Hepatocyte (in vitro differentiated cells): ENCODE results near the gene ASTN2. TPM values are rescaled to one million over a fixed set of nuclear protein-coding genes. Genes with fewer than 3 reads are reported as not detected.

Experiments used
- DNase-seq: peaks from one replicate; pipeline ENCODE4 v3.0.0-alpha.2; 2016; ENCODE audit warnings: low spot score
- H2AFZ ChIP-seq: fragments of 200-600 bp; sonication (generic); 2 replicates; pipeline ENCODE4 v1.6.0; 2016; ENCODE audit warnings: antibody characterized with exemption, mild to moderate bottlenecking
- H3K27ac ChIP-seq: fragments of 200-600 bp; sonication (generic); 2 replicates; pipeline ENCODE4 v1.5.1; 2016; ENCODE audit warnings: mild to moderate bottlenecking
- H3K27me3 ChIP-seq: fragments of 200-600 bp; sonication (generic); 2 replicates; pipeline ENCODE4 v1.6.1; 2016
- H3K36me3 ChIP-seq: fragments of 200-600 bp; sonication (generic); replicated peaks from 2 replicates; pipeline ENCODE4 v1.5.1; 2016; ENCODE audit warnings: low read depth; ENCODE audit not compliant: insufficient read depth
- H3K4me1 ChIP-seq: fragments of 200-600 bp; sonication (generic); 2 replicates; pipeline ENCODE4 v1.5.1; 2016; ENCODE audit warnings: mild to moderate bottlenecking, moderate library complexity; ENCODE audit not compliant: insufficient read depth
- H3K4me2 ChIP-seq: fragments of 200-600 bp; sonication (generic); 2 replicates; pipeline ENCODE4 v1.6.0; 2016
- H3K4me3 ChIP-seq: fragments of 200-600 bp; sonication (generic); 2 replicates; pipeline ENCODE4 v1.5.1; 2016; ENCODE audit warnings: mild to moderate bottlenecking
- H3K79me2 ChIP-seq: fragments of 200-600 bp; sonication (generic); 2 replicates; pipeline ENCODE4 v1.6.0; 2017; ENCODE audit warnings: mild to moderate bottlenecking
- H3K9me2 ChIP-seq: fragments of 200-600 bp; sonication (generic); replicated peaks from 2 replicates; pipeline ENCODE4 v1.6.0; 2017; ENCODE audit warnings: mild to moderate bottlenecking; ENCODE audit not compliant: insufficient read depth
- H3K9me3 ChIP-seq: fragments of 200-600 bp; sonication (generic); 2 replicates; pipeline ENCODE4 v1.5.1; 2016; ENCODE audit warnings: low read depth, mild to moderate bottlenecking
- H4K20me1 ChIP-seq: fragments of 200-600 bp; sonication (generic); 2 replicates; pipeline ENCODE4 v1.6.0; 2016; ENCODE audit warnings: mild to moderate bottlenecking; ENCODE audit not compliant: insufficient read depth, poor library complexity, severe bottlenecking
- CTCF ChIP-seq: fragments of 200-600 bp; sonication (generic); IDR thresholded peaks from 2 replicates; pipeline ENCODE4 v1.5.1; 2016; ENCODE audit warnings: antibody characterized with exemption, mild to moderate bottlenecking; ENCODE audit not compliant: poor library complexity
- EZH2 ChIP-seq: fragments of 200-600 bp; sonication (generic); IDR thresholded peaks from 2 replicates; pipeline ENCODE4 v1.6.1; 2016; ENCODE audit warnings: antibody characterized with exemption, mild to moderate bottlenecking, borderline replicate concordance
- EZH2phosphoT487 ChIP-seq: fragments of 200-600 bp; sonication (generic); IDR thresholded peaks from one replicate; pipeline ENCODE4 v1.6.1; 2018; ENCODE audit warnings: antibody characterized with exemption, mild to moderate bottlenecking, low read depth, moderate library complexity; ENCODE audit not compliant: unreplicated experiment, severe bottlenecking
- WGBS: methylation state at CpG from one replicate; pipeline ENCODE4 v1.1.6; 2016; ENCODE audit warnings: low lambda C conversion rate; ENCODE audit errors: missing lambda C conversion rate; 5-methylcytosine and 5-hydroxymethylcytosine counted together
- polyA plus RNA-seq: library from polyadenylated mRNA; unstranded; fragments of >200 nt; fragmentation: Nextera tagmentation; extraction: Ambion mirVana; gene quantifications from 2 replicates; pipeline ENCODE4 v1.2.1, GENCODE V29; 2016
- total RNA-seq: library from RNA; depleted of rRNA; stranded (reverse); fragments of >200 nt; gene quantifications from 2 replicates; pipeline ENCODE4 v1.2.3, GENCODE V29; 2014

Gene ASTN2
- total and polyA plus RNA-seq, 2 experiments from 2014 or later = 6.4 to 8.4 TPM

- no peaks in the 10 kb centered on the region for H3K9me2 ChIP-seq
- H3K9me3 ChIP-seq = no peaks in the 10 kb centered on the region
- DNase-seq = no peak
- no peaks in the 10 kb centered on the region for H3K36me3 ChIP-seq
- no peaks in the 10 kb centered on the region for H4K20me1 ChIP-seq
- no peaks in the 10 kb centered on the region for H3K79me2 ChIP-seq
- no peak overlapping the region for H3K4me3 ChIP-seq
- no peaks in the 10 kb centered on the region for H3K27me3 ChIP-seq
- H3K27ac ChIP-seq = no peak overlapping the region
- no peak for TF ChIP-seq EZH2
- no peak for TF ChIP-seq CTCF
- TF ChIP-seq EZH2phosphoT487 = no peak
- no peak overlapping the region for H3K4me2 ChIP-seq
- no peak overlapping the region for H2AFZ ChIP-seq
- H3K4me1 ChIP-seq = peaks cover 12% of the 10 kb centered on the region
Observed at GRCh38 chr9:116479967-116480366, 934.9 kb downstream of the ASTN2 start.

GRCh38 chr9:116479056-116479544, 935.8 kb downstream of the ASTN2 start:
- no peaks in the 10 kb centered on the region for H3K9me3 ChIP-seq
- no peaks in the 10 kb centered on the region for H4K20me1 ChIP-seq
- no peaks in the 10 kb centered on the region for H3K9me2 ChIP-seq
- no peaks in the 10 kb centered on the region for H3K27me3 ChIP-seq
- H3K27ac ChIP-seq = no peak overlapping the region
- H3K4me1 ChIP-seq = peaks cover 12% of the 10 kb centered on the region
- no peak overlapping the region for H3K4me3 ChIP-seq
- H3K79me2 ChIP-seq = no peaks in the 10 kb centered on the region
- no peak for DNase-seq
- no peak overlapping the region for H2AFZ ChIP-seq
- H3K4me2 ChIP-seq = no peak overlapping the region
- TF ChIP-seq CTCF (no peak), EZH2phosphoT487 (no peak), EZH2 (no peak)
- WGBS = 80% methylated on average over 1 of the region's 1 CpG
- no peaks in the 10 kb centered on the region for H3K36me3 ChIP-seq

GRCh38 chr9:116477584-116478141, 937.2 kb downstream of the ASTN2 start:
- TF ChIP-seq EZH2phosphoT487 (no peak), EZH2 (no peak), CTCF (no peak)
- H3K4me3 ChIP-seq = no peak overlapping the region
- no peak for DNase-seq
- H3K36me3 ChIP-seq = no peaks in the 10 kb centered on the region
- H4K20me1 ChIP-seq = no peaks in the 10 kb centered on the region
- no peak overlapping the region for H2AFZ ChIP-seq
- H3K4me2 ChIP-seq = peak overlapping the region; percentile 44
- no peaks in the 10 kb centered on the region for H3K9me2 ChIP-seq
- WGBS = 95% methylated on average over 4 of the region's 4 CpGs
- no peaks in the 10 kb centered on the region for H3K27me3 ChIP-seq
- no peaks in the 10 kb centered on the region for H3K9me3 ChIP-seq
- H3K79me2 ChIP-seq = no peaks in the 10 kb centered on the region
- peaks cover 7% of the 10 kb centered on the region for H3K4me1 ChIP-seq
- peak overlapping the region; percentile 24 for H3K27ac ChIP-seq
